GM19324 (cell line): ENCODE measurements around the gene TGM2.

ENCODE experiments used
- ATAC-seq: cut with Tn5 transposase; IDR thresholded peaks from one replicate; pipeline ENCODE4 v1.9.1; 2021; ENCODE audit warnings: mild to moderate bottlenecking, moderate library complexity; ENCODE audit not compliant: unreplicated experiment, low FRiP score

TGM2 gene

DNA sequence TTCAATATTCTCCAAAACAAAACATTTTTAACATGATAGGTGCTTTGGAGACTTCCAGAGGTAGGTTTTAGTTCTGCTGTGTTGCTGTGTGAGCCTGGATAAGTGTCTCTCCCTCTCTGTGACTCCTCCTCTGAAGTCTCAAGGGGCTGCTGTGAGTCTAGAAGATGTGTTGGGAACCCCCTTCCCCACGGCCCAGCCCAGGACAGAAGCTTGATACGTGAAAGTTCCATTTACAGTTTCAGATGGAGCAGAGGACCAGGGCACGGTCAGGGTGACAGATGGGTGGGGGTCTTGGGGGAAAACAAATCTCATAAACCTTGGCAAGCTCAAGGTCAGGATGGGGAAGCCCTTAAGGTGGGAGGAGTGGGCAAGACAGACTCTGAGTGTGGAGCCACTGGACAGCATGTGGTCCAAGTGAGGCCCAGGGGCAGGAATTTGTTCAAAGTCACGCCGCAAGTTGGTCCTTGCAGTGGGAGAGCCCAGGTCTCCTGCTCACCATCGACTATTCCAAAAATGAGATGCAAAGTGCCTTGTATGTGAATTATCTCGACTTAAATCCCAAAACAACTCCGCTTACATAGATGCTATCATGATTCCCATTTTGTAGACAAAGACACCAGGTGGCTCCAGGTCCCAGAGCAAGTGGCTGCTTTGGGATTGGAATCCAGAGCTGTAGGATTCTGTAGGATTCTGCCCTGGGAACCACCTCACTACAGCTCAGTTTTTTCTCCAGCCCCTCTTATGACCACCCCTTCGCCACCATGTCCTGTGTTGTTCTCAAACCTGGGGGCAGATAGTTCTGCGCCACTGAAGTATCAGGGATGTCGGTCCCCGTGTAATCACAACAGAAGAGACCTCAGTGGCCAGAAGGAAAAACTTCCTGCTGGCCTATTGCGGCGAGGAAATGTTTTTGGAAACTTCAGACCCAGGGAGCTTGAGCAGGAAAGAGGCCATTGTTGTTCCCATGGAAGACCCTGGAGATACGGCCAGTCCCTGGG, 1.9 kb downstream of the TGM2 start:
- ATAC-seq, result no peak

DNA sequence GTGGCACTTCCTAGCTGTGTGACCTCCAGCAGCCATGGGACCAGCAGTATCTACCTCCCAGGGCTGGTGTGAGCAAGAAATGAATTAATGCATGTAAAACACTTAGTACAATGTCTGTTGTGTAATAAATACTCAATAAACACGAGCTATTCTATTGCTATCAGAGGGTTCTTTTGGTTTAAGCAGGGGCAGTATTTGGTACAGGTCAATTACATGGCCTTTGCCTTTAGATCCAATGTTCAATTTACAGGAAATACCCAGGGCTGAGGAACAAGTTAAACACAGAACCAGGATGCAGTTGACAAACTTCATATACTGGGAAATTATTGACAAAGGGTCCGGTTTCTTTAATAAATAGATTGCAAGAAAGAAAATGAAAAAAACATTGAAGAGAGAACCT, 2.9 kb downstream of the TGM2 start:
- no peak for ATAC-seq

DNA sequence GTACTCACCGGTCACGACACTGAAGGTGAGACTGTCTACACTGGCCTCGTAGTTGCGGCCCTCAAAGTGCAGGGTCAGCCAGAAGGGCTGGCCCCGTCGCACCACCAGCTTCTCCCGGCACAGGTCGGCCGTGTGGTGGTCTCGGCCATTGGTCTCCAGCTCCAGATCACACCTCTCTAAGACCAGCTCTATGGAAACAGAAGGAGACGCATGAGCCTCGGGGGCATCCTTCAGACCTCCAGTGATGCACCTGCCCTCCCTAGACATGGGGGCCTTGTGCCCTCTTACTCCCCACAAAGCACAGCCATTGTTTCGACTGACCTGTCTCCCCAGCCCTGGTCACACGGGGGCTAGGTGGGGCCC, 3.7 kb downstream of the TGM2 start:
- no peak for ATAC-seq

- no peak for ATAC-seq
Measured at GRCh38 chr20:38159957-38160756, 4.9 kb downstream of the TGM2 start.

GRCh38 chr20:38159566-38159956, 5.5 kb downstream of the TGM2 start:
- no peak for ATAC-seq

GRCh38 chr20:38158701-38159351, 6.2 kb downstream of the TGM2 start:
- no peak for ATAC-seq

DNA sequence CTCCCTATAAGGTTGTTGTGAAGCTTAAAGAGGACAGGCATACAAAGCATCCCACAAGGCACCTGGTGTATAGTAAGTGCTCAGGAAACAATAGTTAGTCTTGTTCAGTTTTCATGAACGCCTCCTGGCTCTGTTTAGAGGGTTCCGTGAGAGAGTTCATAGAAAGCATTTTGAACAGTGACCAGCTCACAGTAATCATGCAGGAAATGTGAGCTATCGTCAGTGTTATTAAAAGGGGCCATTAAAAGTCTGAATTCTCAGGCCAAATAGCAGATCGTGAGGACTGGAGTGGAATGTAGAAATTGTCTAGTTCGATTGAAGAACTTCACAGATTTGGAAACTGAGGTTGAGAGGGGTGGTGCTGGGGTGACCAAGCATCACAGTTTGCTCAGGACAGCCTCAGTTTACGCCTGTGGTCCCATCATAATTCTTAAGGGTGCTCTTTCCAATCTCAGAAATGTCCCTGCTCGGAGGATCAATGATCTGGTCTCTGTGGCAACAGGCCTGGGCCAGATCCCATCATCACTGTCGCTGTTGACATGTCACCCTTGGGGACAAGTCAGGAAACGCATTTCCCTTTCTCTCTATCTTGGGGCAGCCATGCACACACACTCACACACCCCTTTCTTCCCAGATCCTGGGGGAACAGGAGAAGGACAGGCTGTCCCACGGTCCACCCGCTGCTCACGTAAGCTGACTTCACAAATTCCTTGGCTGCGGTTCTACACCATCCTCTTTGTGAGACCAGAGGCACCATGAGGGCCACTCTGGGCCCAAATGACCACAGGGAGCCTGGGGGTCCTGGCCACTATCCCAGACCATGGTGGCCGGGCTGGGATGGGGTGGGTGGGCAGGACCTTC, 7.2 kb downstream of the TGM2 start:
- ATAC-seq, result no peak

DNA sequence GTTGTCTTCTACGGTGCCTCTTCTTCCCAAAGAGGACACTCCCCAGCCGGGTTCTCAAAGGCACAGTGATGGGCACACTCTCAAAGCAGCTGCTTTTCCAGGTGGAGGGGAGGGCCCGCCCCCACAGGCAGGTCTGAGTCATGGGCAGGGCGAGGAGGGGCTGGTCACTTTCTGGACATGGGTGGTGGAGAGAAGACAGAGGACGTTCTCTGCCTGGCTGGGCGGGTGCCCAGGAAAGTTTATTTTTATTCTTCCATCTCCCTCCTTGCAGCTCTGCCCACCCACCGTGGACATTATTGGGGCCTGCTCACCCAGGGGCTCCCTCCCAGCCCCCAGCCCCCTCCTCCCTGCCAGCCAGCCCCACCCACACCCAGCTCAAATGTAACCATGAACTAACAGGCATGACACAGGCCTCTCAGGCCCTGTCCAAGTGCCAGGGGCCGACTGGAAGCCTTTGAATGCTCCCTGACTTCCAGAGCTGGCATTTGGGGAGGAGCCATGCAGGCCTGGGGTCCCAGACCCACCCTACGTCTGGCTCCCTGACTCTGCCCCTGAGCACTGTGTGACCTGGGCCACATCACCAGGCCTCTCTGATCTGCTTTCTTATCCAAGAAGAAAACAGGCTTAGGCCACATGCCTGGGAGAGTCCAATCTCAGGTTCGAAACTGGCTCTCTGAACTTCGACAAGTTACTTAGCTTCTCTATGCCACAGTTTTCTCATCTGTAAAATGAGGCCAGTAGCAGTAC, 8.0 kb downstream of the TGM2 start:
- no peak for ATAC-seq

DNA sequence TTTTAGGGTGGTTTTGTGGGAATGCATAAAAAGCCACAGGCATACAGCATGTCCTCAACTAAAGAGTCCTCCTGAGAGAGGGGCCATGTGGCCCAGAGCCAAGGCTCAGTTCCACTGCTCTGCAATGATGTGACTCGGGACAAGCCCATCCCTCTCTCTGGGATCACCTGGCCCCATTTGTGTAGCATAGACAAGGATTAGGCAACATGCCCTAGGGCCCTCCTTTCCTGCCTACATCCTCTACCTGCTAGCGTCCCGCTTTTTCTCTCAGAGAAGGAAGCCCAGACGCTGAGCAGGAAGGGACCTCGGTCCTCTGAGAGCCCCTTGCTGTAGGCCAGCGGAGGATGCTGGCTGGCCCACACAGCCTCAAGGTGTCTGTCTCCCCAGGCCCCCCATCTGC, 8.8 kb downstream of the TGM2 start:
- ATAC-seq, result no peak

GRCh38 chr20:38155811-38156210, 9.3 kb downstream of the TGM2 start:
- no peak for ATAC-seq

DNA sequence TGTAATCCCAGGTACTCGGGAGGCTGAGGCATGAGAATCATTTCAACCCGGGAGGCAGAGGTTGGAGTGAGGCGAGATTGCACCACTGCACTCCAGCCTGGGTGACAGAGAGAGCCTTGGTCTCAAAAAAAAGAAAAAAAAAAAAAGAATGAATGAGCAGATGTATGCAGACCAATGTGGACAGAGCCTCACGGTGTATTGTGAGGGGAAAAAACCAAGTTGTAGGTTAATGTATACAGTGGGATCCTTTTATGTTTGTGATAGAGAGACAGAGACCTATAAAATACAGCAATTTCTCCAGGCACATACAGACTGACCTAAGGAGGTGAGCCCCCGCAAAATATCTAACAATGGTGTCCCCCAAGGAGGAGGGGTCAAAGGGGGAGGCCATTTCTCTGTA, 11.7 kb downstream of the TGM2 start:
- no peak for ATAC-seq

DNA sequence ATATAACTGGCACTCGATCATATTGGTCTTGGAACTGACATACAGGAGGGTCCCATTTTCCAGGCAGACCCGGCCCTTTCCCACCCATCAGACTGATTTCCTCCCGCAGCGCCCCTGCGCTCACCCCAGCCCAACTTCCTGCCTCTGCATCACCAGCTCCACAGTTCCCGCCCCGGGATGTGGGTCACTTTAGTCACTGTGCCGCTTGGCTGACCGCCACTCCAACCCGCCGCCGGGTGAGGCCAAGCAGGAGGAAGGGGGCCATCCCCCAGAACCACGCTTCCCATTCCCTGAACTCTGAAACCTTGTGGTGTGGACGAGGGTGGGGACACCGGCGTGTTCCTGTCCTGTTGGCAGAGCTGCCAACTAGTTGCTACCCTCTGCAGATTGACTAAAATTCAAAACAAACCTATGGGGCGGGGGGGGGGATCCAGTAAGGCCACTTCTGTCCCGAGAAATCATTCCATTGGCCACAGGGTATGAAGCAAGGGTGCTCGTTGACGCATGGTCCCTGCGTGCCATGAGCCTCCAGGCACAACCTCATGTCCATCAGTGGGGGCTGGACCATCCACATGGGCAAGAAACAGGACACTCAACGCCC, 12.3 kb downstream of the TGM2 start:
- no peak for ATAC-seq

DNA sequence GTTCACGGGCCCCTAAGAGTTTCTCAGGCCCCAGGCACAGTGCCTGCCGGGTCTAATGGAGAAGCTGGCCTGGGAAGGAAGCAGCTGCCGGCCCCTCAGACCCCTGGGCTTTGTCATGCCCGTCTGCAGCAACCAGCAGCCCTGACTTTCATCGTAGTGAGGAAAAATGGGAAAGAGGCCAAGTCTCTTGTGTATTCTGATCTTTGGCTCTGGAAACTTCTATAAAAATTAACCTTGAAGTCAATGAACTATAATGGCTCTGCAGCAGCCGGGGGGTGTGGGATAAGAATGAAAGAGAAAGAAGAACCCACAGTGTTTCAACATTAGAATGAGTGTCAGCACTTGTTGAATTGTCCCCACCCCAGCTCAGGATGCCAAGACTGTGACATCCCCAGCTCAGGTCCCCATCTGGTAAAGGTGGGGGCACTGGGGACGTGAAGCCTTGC, 12.9 kb downstream of the TGM2 start:
- ATAC-seq, result no peak

GRCh38 chr20:38151455-38151854, 13.6 kb downstream of the TGM2 start:
- ATAC-seq, result no peak

- ATAC-seq, result no peak
Measured at GRCh38 chr20:38150335-38151170, 14.5 kb downstream of the TGM2 start.

GRCh38 chr20:38148328-38149102, 16.6 kb downstream of the TGM2 start:
- ATAC-seq, result no peak

DNA sequence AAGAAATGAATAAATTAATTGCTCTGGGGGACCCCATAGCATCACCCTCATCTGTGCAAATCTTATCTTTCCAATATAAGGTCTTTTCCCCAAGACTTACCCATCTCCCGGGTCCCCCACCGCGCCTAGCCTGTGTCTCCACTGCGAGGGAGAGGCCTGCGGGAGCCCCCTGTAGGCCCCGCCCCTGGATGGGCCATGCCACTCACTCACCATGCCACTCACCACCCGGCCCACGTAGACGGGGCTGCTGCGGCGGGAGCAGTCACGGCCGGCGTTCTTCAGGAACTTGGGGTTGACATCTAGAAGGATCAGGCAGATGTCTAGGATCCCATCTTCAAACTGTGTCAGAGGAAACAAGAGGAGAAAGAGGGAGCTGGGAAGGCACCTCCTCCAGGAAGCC, 17.3 kb downstream of the TGM2 start:
- ATAC-seq, result no peak
